Measurements from ENCODE around the gene G3BP2. TPM values are rescaled to one million over a fixed set of nuclear protein-coding genes. Genes with fewer than 3 reads are reported as not detected.

The G3BP2 gene
- total and polyA plus RNA-seq, 2 of the 13 experiments (the other 11 are each of a cell fraction or from before 2014, with no cell fraction given): 51.7 to 179 TPM

DNA sequence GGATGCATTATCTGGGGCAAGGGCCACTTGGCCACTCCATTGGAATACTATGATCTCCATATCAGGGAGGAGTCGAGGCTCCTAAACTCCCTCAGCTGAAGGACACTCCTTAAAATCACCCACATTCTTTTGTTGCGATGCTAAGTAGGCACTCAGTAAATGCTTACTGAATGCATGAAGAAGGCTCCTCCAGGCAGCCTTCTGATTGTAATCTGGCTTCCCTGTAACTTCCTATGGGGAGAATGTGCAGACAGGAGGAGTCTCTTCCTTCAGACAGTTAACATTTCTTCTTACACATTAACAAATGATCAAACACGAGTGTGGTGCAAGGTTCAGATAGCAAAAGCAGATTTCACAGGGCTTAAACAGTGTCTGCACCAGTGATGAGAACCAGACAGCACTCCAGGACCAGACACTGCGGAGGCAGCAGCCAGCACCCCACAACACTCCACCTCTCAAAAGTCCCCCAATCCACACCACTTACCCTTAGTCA lies 29.8 kb upstream of the G3BP2 start (continued):
- TF ChIP-seq, protein P1, sequence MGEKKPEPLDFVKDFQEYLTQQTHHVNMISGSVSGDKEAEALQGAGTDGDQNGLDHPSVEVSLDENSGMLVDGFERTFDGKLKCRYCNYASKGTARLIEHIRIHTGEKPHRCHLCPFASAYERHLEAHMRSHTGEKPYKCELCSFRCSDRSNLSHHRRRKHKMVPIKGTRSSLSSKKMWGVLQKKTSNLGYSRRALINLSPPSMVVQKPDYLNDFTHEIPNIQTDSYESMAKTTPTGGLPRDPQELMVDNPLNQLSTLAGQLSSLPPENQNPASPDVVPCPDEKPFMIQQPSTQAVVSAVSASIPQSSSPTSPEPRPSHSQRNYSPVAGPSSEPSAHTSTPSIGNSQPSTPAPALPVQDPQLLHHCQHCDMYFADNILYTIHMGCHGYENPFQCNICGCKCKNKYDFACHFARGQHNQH (CRISPR knock-in tag; IDR thresholded peaks at IDR 0.05): peak; percentile 43; the same call in 1 of the 2 replicates
- TF ChIP-seq EP300 (IDR thresholded peaks at IDR 0.05; ENCODE audit: low read depth in 2 of 2, low read length in 2 of 2) (peak in 1 of 2 experiments; percentile 31; a peak in 2 of 4 replicates), EP300 (CRISPR knock-in tag; IDR thresholded peaks at IDR 0.05; ENCODE audit: borderline replicate concordance) (no peak), FOXA1 (IDR thresholded peaks at IDR 0.05) (no peak), FOXA1 (CRISPR knock-in tag; IDR thresholded peaks at IDR 0.05) (peak; percentile 36), BRCA1 (CRISPR knock-in tag; IDR thresholded peaks at IDR 0.05) (no peak), ZNF460 (CRISPR knock-in tag; IDR thresholded peaks at IDR 0.05; ENCODE audit: borderline replicate concordance) (no peak), MIER3 (CRISPR knock-in tag; IDR thresholded peaks at IDR 0.05; ENCODE audit: borderline replicate concordance) (peak; percentile 65; the same call in 1 of the 2 replicates), ZKSCAN1 (IDR thresholded peaks at IDR 0.05; ENCODE audit: low read length) (peak; percentile 44; the same call in 1 of the 2 replicates), YY1 (IDR thresholded peaks at IDR 0.05; ENCODE audit: insufficient read depth, insufficient replicate concordance, low read depth, low read length) (no peak), SMYD3 (CRISPR knock-in tag; IDR thresholded peaks at IDR 0.05) (0 out of 2 replicates have a peak, but pooled peaks have one; percentile 44), ELF3 (CRISPR knock-in tag; IDR thresholded peaks at IDR 0.05) (peak; percentile 55; the same call in 1 of the 2 replicates), ZC3H4 (CRISPR knock-in tag; IDR thresholded peaks at IDR 0.05; ENCODE audit: borderline replicate concordance) (no peak), GATAD1 (CRISPR knock-in tag; IDR thresholded peaks at IDR 0.05) (0 out of 2 replicates have a peak, but pooled peaks have one; percentile 18), SKI (IDR thresholded peaks at IDR 0.05; ENCODE audit: partially characterized antibody) (peak; percentile 76), CEBPG (CRISPR knock-in tag; IDR thresholded peaks at IDR 0.05) (peak; percentile 58; the same call in 1 of the 2 replicates), NFATC3 (CRISPR knock-in tag; IDR thresholded peaks at IDR 0.05) (no peak)
- TF ChIP-seq, protein P2, sequence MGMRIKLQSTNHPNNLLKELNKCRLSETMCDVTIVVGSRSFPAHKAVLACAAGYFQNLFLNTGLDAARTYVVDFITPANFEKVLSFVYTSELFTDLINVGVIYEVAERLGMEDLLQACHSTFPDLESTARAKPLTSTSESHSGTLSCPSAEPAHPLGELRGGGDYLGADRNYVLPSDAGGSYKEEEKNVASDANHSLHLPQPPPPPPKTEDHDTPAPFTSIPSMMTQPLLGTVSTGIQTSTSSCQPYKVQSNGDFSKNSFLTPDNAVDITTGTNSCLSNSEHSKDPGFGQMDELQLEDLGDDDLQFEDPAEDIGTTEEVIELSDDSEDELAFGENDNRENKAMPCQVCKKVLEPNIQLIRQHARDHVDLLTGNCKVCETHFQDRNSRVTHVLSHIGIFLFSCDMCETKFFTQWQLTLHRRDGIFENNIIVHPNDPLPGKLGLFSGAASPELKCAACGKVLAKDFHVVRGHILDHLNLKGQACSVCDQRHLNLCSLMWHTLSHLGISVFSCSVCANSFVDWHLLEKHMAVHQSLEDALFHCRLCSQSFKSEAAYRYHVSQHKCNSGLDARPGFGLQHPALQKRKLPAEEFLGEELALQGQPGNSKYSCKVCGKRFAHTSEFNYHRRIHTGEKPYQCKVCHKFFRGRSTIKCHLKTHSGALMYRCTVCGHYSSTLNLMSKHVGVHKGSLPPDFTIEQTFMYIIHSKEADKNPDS (CRISPR knock-in tag; IDR thresholded peaks at IDR 0.05): no peak
- TF ChIP-seq, protein P3, sequence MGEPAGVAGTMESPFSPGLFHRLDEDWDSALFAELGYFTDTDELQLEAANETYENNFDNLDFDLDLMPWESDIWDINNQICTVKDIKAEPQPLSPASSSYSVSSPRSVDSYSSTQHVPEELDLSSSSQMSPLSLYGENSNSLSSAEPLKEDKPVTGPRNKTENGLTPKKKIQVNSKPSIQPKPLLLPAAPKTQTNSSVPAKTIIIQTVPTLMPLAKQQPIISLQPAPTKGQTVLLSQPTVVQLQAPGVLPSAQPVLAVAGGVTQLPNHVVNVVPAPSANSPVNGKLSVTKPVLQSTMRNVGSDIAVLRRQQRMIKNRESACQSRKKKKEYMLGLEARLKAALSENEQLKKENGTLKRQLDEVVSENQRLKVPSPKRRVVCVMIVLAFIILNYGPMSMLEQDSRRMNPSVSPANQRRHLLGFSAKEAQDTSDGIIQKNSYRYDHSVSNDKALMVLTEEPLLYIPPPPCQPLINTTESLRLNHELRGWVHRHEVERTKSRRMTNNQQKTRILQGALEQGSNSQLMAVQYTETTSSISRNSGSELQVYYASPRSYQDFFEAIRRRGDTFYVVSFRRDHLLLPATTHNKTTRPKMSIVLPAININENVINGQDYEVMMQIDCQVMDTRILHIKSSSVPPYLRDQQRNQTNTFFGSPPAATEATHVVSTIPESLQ (CRISPR knock-in tag; conservative IDR thresholded peaks at IDR 0.05): no peak
- TF ChIP-seq, protein P4, sequence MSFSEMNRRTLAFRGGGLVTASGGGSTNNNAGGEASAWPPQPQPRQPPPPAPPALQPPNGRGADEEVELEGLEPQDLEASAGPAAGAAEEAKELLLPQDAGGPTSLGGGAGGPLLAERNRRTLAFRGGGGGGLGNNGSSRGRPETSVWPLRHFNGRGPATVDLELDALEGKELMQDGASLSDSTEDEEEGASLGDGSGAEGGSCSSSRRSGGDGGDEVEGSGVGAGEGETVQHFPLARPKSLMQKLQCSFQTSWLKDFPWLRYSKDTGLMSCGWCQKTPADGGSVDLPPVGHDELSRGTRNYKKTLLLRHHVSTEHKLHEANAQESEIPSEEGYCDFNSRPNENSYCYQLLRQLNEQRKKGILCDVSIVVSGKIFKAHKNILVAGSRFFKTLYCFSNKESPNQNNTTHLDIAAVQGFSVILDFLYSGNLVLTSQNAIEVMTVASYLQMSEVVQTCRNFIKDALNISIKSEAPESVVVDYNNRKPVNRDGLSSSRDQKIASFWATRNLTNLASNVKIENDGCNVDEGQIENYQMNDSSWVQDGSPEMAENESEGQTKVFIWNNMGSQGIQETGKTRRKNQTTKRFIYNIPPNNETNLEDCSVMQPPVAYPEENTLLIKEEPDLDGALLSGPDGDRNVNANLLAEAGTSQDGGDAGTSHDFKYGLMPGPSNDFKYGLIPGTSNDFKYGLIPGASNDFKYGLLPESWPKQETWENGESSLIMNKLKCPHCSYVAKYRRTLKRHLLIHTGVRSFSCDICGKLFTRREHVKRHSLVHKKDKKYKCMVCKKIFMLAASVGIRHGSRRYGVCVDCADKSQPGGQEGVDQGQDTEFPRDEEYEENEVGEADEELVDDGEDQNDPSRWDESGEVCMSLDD (CRISPR knock-in tag; IDR thresholded peaks at IDR 0.05; ENCODE audit: borderline replicate concordance): peak; percentile 87

All from HepG2 (cell line).